H1 (cell line): ENCODE data around the gene RPL37A.

Experiments used
- ATF3 ChIP-seq: IDR thresholded peaks from 2 replicates; pipeline ENCODE4 v1.6.1; 2011; ENCODE audit warnings: low read depth, mild to moderate bottlenecking, low read length; ENCODE audit not compliant: insufficient read depth
- BACH1 ChIP-seq: IDR thresholded peaks from 2 replicates; pipeline ENCODE4 v1.6.1; 2012; ENCODE audit warnings: low read length, improper control_type of control experiment
- CBX5 ChIP-seq: fragments of 300-800, 300-1000 bp; sonication (generic); IDR thresholded peaks from 2 replicates; pipeline ENCODE4 v1.7.1; 2016; ENCODE audit warnings: antibody characterized with exemption, low read length, low read depth
- CEBPB ChIP-seq: IDR thresholded peaks from 2 replicates; pipeline ENCODE4 v1.6.1; 2012; ENCODE audit warnings: low read depth, low read length
- CREB1 ChIP-seq: IDR thresholded peaks from 2 replicates; pipeline ENCODE4 v1.6.1; 2012; ENCODE audit warnings: inconsistent platforms
- CTCF ChIP-seq, 3 experiments: IDR thresholded peaks; 1 replicate in 2 of 3; 2 replicates in 1 of 3; pipeline versions ENCODE4 v1.5.1 to v1.6.1; 2011; ENCODE audit warnings: low read length in 3 of 3, mild to moderate bottlenecking in 3 of 3, inconsistent platforms in 2 of 3, low read depth in 1 of 3, moderate library complexity in 1 of 3; ENCODE audit not compliant: insufficient read depth in 1 of 3; ENCODE audit errors: control extremely low read depth in 1 of 3
- GABPA ChIP-seq: IDR thresholded peaks from 2 replicates; pipeline ENCODE4 v1.6.1; 2011; ENCODE audit warnings: mild to moderate bottlenecking, low read length, moderate library complexity, borderline replicate concordance; ENCODE audit not compliant: insufficient read depth
- POLR2A ChIP-seq, 2 experiments: IDR thresholded peaks; 1 replicate in 1 of 2; 2 replicates in 1 of 2; pipeline ENCODE4 v1.6.1; 2011; ENCODE audit warnings: low read depth in 2 of 2, low read length in 2 of 2, mild to moderate bottlenecking in 2 of 2; ENCODE audit errors: control extremely low read depth in 1 of 2
- POLR2AphosphoS5 ChIP-seq: IDR thresholded peaks from 2 replicates; pipeline ENCODE4 v1.6.1; 2011; ENCODE audit warnings: low read depth, low read length
- RAD21 ChIP-seq, 2 experiments: IDR thresholded peaks in 1 of 2; conservative IDR thresholded peaks in 1 of 2; 2 replicates each; pipeline ENCODE4 v1.6.1; 2011; ENCODE audit warnings: low read depth in 2 of 2, low read length in 2 of 2, improper control_type of control experiment in 1 of 2, inconsistent platforms in 1 of 2, mild to moderate bottlenecking in 1 of 2, moderate library complexity in 1 of 2
- RFX5 ChIP-seq: IDR thresholded peaks from 2 replicates; pipeline ENCODE4 v1.6.1; 2011; ENCODE audit warnings: low read depth, low read length, improper control_type of control experiment, borderline replicate concordance
- SRF ChIP-seq: IDR thresholded peaks from 2 replicates; pipeline ENCODE4 v1.6.1; 2011; ENCODE audit warnings: mild to moderate bottlenecking, low read depth, low read length, moderate library complexity
- YY1 ChIP-seq: IDR thresholded peaks from 2 replicates; pipeline ENCODE4 v1.6.1; 2011; ENCODE audit warnings: low read depth, mild to moderate bottlenecking, low read length

GRCh38 chr2:216495656-216496055 is 3.0 kb upstream of the RPL37A start:
- TF ChIP-seq CTCF (IDR thresholded peaks at IDR 0.05; ENCODE audit: control extremely low read depth in 1 of 3, insufficient read depth in 1 of 3, low read depth in 1 of 3, low read length in 3 of 3) (no peak), RFX5 (no peak), POLR2A (IDR thresholded peaks at IDR 0.05; ENCODE audit: control extremely low read depth in 1 of 2, low read depth in 2 of 2, low read length in 2 of 2) (no peak), RAD21 (IDR thresholded peaks at IDR 0.05 in 1 of 2, conservative IDR thresholded peaks at IDR 0.05 in 1 of 2; ENCODE audit: low read depth in 2 of 2, low read length in 2 of 2) (no peak), BACH1 (no peak), YY1 (no peak), ATF3 (no peak), SRF (no peak), POLR2AphosphoS5 (no peak), GABPA (no peak), CEBPB (no peak), CREB1 (no peak), CBX5 (no peak)
